HG02852 (cell line): Measurements from ENCODE around the gene VPS9D1.

Experiments used
- ATAC-seq: cut with Tn5 transposase; IDR thresholded peaks from one replicate; pipeline ENCODE4 v1.9.1; 2021; ENCODE audit warnings: mild to moderate bottlenecking, moderate library complexity; ENCODE audit not compliant: unreplicated experiment

Gene VPS9D1, protein sequence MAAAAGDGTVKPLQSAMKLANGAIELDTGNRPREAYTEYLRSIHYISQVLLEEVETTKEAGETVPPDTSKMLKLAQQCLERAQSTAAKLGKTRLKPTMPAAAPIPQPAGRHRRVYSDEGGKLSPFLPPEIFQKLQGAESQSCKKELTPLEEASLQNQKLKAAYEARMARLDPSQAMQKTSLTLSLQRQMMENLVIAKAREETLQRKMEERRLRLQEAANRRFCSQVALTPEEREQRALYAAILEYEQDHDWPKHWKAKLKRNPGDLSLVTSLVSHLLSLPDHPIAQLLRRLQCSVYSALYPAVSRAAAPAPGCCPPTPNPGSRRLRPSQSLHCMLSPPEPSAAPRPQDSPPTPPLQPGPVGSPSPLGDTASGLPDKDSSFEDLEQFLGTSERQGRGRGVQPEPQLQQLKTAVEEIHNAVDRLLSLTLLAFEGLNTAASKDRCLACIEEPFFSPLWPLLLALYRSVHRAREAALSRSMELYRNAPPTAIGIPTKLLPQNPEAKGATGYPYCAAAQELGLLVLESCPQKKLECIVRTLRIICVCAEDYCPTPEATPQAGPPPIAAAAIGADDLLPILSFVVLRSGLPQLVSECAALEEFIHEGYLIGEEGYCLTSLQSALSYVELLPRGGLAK

GRCh38 chr16:89720813-89721545 lies at the start of gene VPS9D1, which contains the start of gene ZNF276:
Gene VPS9D1 (minus strand): TSS chr16:89720898. CDS start chr16:89720861, 37 bp downstream.
Gene ZNF276 (plus strand): TSS chr16:89721537. CDS start chr16:89721641, 104 bp downstream.
- ATAC-seq, result peak; percentile 52

DNA sequence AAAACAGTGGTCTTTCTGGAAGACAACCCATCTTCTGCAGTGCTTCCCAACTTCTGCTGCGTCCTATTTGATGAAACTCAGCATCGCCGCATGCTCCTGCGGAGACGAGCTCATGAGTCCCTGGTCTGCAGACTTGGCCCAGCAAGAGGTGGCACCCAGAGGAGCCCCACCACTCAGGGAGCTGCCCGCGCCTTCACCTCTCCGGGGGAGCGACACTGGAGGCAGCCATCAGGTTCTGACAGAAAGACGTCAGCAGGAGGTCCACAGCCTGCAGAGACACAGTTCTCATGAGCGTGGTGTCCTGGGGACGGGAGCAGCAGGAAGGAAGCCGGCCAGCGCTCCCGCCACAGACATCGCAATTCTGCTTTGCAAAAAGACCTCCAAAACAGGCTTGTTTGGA lies 49.7 kb upstream of the VPS9D1 start:
- no peak for ATAC-seq

DNA sequence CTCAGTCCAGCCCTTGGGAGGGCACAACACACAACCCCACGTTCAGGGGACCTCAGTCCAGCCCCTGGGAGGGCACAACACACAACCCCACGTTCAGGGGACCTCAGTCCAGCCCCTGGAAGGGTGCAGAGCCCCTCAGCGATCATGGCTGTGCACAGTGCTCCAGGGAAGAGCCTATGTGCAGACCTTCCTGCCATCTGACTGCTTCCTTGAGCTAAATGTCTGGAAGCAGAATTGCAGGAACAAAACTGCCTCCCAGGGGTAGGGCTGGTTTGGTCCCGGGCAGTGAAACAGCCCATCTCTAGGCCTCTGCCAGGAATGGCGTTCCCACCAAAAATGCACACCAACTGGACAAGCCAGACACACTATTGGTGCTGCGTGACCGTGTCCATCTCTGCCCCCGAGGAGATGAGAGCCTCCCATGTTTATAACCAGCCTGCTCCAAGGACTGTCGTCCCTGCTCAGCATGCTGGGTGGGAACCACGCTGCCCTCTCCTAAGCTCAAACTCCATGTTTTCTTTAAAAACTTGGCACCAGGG lies 44.7 kb upstream of the VPS9D1 start:
- peak; percentile 5 for ATAC-seq

DNA sequence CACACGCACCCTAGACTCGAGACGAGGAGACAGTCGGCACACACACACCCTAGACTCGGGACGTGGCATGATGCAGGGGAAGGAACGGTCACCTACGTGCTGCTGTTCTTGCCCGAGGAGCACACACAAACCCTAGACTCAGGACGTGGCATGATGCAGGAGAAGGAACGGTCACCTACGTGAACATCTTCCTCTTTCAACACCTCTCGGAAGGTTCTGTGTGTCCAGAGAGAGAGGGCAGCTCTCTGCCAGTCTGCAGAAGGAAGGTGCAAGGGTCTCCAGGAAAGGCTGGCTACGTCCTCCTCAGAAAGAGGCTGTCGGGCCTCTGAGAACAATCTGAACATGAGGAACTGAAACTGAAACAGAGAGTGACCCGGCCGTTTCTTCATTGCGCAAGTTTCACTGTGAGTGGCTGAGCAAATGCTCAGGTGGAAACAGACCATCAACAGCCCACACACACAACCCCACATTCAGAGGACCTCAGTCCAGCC lies 44.1 kb upstream of the VPS9D1 start:
- ATAC-seq, result peak; percentile 90

GRCh38 chr16:89761304-89761922 lies 40.7 kb upstream of the VPS9D1 start:
- ATAC-seq, result no peak

GRCh38 chr16:89759746-89760340 lies 39.1 kb upstream of the VPS9D1 start:
- ATAC-seq, result no peak

DNA sequence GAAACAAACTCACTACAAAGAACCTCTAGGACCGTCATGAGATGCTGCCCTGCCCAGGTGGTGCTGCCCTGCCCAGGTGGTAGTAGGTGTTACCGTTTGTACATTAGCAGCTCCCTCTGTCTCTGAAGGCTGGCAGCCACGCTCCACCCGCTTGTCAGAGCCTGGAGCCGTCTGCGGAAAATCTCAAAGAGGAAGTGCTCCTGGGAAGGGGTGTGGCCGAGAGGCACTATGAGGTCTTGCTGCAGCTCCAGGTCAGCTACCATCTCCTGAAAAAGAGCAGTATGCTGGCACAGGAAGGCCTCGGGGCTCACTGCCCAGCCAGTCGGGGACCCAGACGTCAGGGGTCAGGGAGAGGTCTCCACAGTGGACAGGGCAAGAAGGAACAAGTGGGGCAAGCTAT lies 28.9 kb upstream of the VPS9D1 start:
- ATAC-seq, result no peak

- ATAC-seq, result no peak
These were observed 28.2 kb upstream of the VPS9D1 start for GRCh38 chr16:89748921-89749320.

- no peak for ATAC-seq
These were observed 27.4 kb upstream of the VPS9D1 start for GRCh38 chr16:89748076-89748475.

- no peak for ATAC-seq
These were observed 25.3 kb upstream of the VPS9D1 start for GRCh38 chr16:89746043-89746442.

GRCh38 chr16:89744813-89745212 lies 24.1 kb upstream of the VPS9D1 start:
- ATAC-seq, result no peak

DNA sequence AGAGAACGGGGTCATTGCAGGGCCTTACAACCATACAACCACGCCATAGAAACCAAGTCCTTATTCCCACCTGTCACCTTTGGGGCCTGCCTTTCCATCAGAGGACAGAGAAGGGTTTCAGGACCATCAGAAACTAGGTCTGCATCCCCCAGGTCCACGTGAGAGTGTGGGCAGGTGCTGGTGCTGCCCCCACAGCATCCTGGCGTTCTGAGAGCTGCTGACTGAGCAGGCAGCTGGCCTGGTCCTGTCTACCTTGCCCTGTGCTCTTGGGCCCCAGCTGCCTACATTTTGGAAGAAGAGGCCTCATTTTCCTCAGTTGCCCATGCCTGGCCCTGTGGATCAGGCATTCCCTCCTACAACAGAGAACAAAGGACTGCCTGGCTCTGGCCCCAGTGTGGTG lies 22.2 kb upstream of the VPS9D1 start:
- no peak for ATAC-seq

- ATAC-seq, result no peak
These were observed 20.8 kb upstream of the VPS9D1 start for GRCh38 chr16:89741342-89742014.

DNA sequence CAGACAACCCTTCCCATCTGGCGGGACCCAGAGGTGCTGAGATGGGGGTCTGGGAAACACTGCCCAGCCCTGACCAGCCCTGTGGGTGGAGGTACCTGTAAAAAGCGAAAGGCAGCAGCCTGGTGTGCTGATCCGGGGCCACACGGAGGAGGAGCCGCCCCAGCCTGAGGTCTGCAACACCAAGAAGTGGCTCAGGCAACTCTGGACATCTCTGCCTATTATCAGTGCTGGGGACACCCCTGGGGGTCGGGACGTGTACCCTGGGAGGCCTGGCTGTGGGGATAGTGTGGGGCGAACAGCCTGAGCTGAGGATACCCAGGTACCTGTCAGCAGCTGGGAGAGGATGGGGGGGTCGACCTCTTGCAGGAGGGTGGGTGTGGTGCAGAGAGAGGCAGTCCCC lies 18.7 kb upstream of the VPS9D1 start:
- no peak for ATAC-seq

- ATAC-seq, result no peak
These were observed 18.0 kb upstream of the VPS9D1 start for GRCh38 chr16:89738538-89739317.

- no peak for ATAC-seq
These were observed 17.3 kb upstream of the VPS9D1 start for GRCh38 chr16:89738072-89738377.

DNA sequence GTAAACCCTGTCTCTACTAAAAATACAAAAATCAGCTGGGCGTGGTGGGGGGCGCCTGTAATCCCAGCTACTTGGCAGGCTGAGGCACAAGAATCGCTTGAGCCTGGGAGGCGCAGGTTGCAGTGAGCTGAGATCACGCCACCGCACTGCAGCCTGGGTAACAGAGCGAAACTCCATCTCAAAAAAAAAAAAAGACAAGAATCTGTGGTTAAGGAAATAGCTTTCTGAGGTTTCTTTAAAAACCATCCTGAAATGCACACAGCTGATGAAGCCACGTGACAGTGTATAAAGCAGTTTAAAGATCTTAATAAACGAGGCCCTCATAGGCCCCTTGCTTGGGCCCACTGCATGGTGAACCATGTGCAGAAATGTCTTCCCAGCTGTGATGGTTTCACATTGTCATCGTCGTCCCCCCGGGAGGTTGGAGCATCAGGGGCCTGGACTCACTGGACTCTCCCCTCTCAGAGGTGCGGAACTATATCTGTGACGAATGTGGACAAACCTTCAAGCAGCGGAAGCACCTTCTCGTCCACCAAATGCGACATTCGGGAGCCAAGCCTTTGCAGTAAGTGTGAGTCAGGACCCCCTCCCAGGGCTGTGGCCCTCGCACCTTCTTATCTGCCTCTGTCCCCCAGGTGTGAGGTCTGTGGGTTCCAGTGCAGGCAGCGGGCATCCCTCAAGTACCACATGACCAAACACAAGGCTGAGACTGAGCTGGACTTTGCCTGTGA lies 16.8 kb upstream of the VPS9D1 start:
- no peak for ATAC-seq

- ATAC-seq, result no peak
These were observed 15.9 kb upstream of the VPS9D1 start for GRCh38 chr16:89736554-89736953.

- ATAC-seq, result no peak
These were observed 13.1 kb upstream of the VPS9D1 start for GRCh38 chr16:89733792-89734191.
